IPS-20b (cell line): Measurements from ENCODE around the gene ENOX1.

Experiments
- H3K27ac ChIP-seq: one replicate; pipeline ENCODE4 v1.5.1; 2013; ENCODE audit warnings: low read length
- H3K27me3 ChIP-seq: 2 replicates; pipeline ENCODE4 v1.6.1; 2013; ENCODE audit warnings: mild to moderate bottlenecking, low read length, inconsistent platforms; ENCODE audit not compliant: insufficient read depth
- H3K36me3 ChIP-seq: 2 replicates; pipeline ENCODE4 v1.6.1; 2013; ENCODE audit warnings: low read depth, mild to moderate bottlenecking, inconsistent platforms, low read length, moderate library complexity; ENCODE audit not compliant: insufficient read depth
- H3K4me1 ChIP-seq: 2 replicates; pipeline ENCODE4 v1.6.1; 2013; ENCODE audit warnings: mild to moderate bottlenecking, control low read depth, inconsistent platforms, low read length, moderate library complexity; ENCODE audit not compliant: insufficient read depth
- H3K4me3 ChIP-seq: 2 replicates; pipeline ENCODE4 v1.5.1; 2013; ENCODE audit warnings: mild to moderate bottlenecking, low read length, inconsistent platforms
- H3K9ac ChIP-seq: 2 replicates; pipeline ENCODE4 v1.6.1; 2013; ENCODE audit warnings: low read depth, mild to moderate bottlenecking, inconsistent platforms, low read length, moderate library complexity
- H3K9me3 ChIP-seq: 2 replicates; pipeline ENCODE4 v1.6.1; 2013; ENCODE audit warnings: mild to moderate bottlenecking, low read depth, low read length, inconsistent platforms; ENCODE audit not compliant: insufficient read depth

The ENOX1 gene

GRCh38 chr13:43335764-43336163 is 451.0 kb downstream of the ENOX1 start:
- Histone ChIP-seq H3K9ac (no peak overlapping the region), H3K36me3 (no peaks in the 10 kb centered on the region), H3K9me3 (no peaks in the 10 kb centered on the region), H3K4me1 (peaks cover 6% of the 10 kb centered on the region; the same call in 1 of the 2 replicates), H3K4me3 (no peak overlapping the region), H3K27me3 (no peaks in the 10 kb centered on the region), H3K27ac (no peak overlapping the region)

GRCh38 chr13:43333176-43333575 is 453.6 kb downstream of the ENOX1 start:
- Histone ChIP-seq H3K27me3 (no peaks in the 10 kb centered on the region), H3K4me3 (no peak overlapping the region), H3K27ac (no peak overlapping the region), H3K4me1 (peaks cover 14% of the 10 kb centered on the region; the same call in 1 of the 2 replicates), H3K36me3 (no peaks in the 10 kb centered on the region), H3K9ac (no peak overlapping the region), H3K9me3 (no peaks in the 10 kb centered on the region)

- H3K36me3 ChIP-seq, result no peaks in the 10 kb centered on the region
- no peak overlapping the region for H3K27ac ChIP-seq
Measured at GRCh38 chr13:43331672-43332071, 455.1 kb downstream of the ENOX1 start.

GRCh38 chr13:43329702-43330101 is 457.1 kb downstream of the ENOX1 start:
- no peak overlapping the region for H3K4me3 ChIP-seq
- H3K27me3 ChIP-seq, result no peaks in the 10 kb centered on the region
- no peaks in the 10 kb centered on the region for H3K9me3 ChIP-seq
- no peak overlapping the region for H3K27ac ChIP-seq
- H3K36me3 ChIP-seq, result no peaks in the 10 kb centered on the region
- peaks cover 14% of the 10 kb centered on the region; the same call in 1 of the 2 replicates for H3K4me1 ChIP-seq
- H3K9ac ChIP-seq, result no peak overlapping the region

More at GRCh38 chr13:43331672-43332071, 455.1 kb downstream of the ENOX1 start:
- peaks cover 14% of the 10 kb centered on the region; the same call in 1 of the 2 replicates for H3K4me1 ChIP-seq
- no peak overlapping the region for H3K9ac ChIP-seq
- H3K27me3 ChIP-seq, result no peaks in the 10 kb centered on the region
- H3K9me3 ChIP-seq, result no peaks in the 10 kb centered on the region
- no peak overlapping the region for H3K4me3 ChIP-seq

- H3K9me3 ChIP-seq, result no peaks in the 10 kb centered on the region
- no peaks in the 10 kb centered on the region for H3K27me3 ChIP-seq
- no peak overlapping the region for H3K9ac ChIP-seq
- no peaks in the 10 kb centered on the region for H3K36me3 ChIP-seq
- peaks cover 14% of the 10 kb centered on the region; the same call in 1 of the 2 replicates for H3K4me1 ChIP-seq
- H3K27ac ChIP-seq, result no peak overlapping the region
- H3K4me3 ChIP-seq, result no peak overlapping the region
Measured at GRCh38 chr13:43328907-43329306, 457.9 kb downstream of the ENOX1 start.

GRCh38 chr13:43326100-43326499 is 460.7 kb downstream of the ENOX1 start:
- H3K27ac ChIP-seq, result no peak overlapping the region

GRCh38 chr13:43325636-43326035 is 461.1 kb downstream of the ENOX1 start:
- Histone ChIP-seq H3K4me3 (no peak overlapping the region), H3K27ac (no peak overlapping the region), H3K4me1 (peaks cover 9% of the 10 kb centered on the region; the same call in 1 of the 2 replicates), H3K9me3 (no peaks in the 10 kb centered on the region), H3K36me3 (no peaks in the 10 kb centered on the region), H3K27me3 (no peaks in the 10 kb centered on the region), H3K9ac (no peak overlapping the region)

More at GRCh38 chr13:43326100-43326499, 460.7 kb downstream of the ENOX1 start:
- Histone ChIP-seq H3K9ac (no peak overlapping the region), H3K4me1 (peaks cover 12% of the 10 kb centered on the region; the same call in 1 of the 2 replicates), H3K36me3 (no peaks in the 10 kb centered on the region), H3K9me3 (no peaks in the 10 kb centered on the region), H3K27me3 (no peaks in the 10 kb centered on the region), H3K4me3 (no peak overlapping the region)

- H3K9ac ChIP-seq, result no peak overlapping the region
- H3K36me3 ChIP-seq, result no peaks in the 10 kb centered on the region
Measured at GRCh38 chr13:43324129-43324528, 462.6 kb downstream of the ENOX1 start.

GRCh38 chr13:43319617-43320444 is 466.9 kb downstream of the ENOX1 start:
- H3K4me1 ChIP-seq, result peaks cover 37% of the 10 kb centered on the region
- H3K9ac ChIP-seq, result peak overlapping the region; percentile 7; the same call in 1 of the 2 replicates
- no peak overlapping the region for H3K27ac ChIP-seq
- no peaks in the 10 kb centered on the region for H3K27me3 ChIP-seq
- H3K9me3 ChIP-seq, result no peaks in the 10 kb centered on the region
- no peak overlapping the region for H3K4me3 ChIP-seq
- H3K36me3 ChIP-seq, result no peaks in the 10 kb centered on the region

More at GRCh38 chr13:43324129-43324528, 462.6 kb downstream of the ENOX1 start:
- no peaks in the 10 kb centered on the region for H3K27me3 ChIP-seq
- H3K9me3 ChIP-seq, result no peaks in the 10 kb centered on the region
- no peak overlapping the region for H3K27ac ChIP-seq
- peaks cover 14% of the 10 kb centered on the region; the same call in 1 of the 2 replicates for H3K4me1 ChIP-seq
- no peak overlapping the region for H3K4me3 ChIP-seq

GRCh38 chr13:43316946-43317353 is 469.8 kb downstream of the ENOX1 start:
- Histone ChIP-seq H3K4me1 (peaks cover 37% of the 10 kb centered on the region), H3K27me3 (no peaks in the 10 kb centered on the region), H3K27ac (peak overlapping the region; percentile 53), H3K4me3 (no peak overlapping the region; the same call in 1 of the 2 replicates), H3K9ac (peak overlapping the region; percentile 42; the same call in 1 of the 2 replicates), H3K9me3 (no peaks in the 10 kb centered on the region), H3K36me3 (no peaks in the 10 kb centered on the region)

- H3K27ac ChIP-seq, result no peak overlapping the region
Measured at GRCh38 chr13:43316281-43316680, 470.5 kb downstream of the ENOX1 start.

GRCh38 chr13:43315522-43315921 is 471.2 kb downstream of the ENOX1 start:
- H3K27me3 ChIP-seq, result no peaks in the 10 kb centered on the region
- no peak overlapping the region for H3K9ac ChIP-seq
- peaks cover 37% of the 10 kb centered on the region for H3K4me1 ChIP-seq
- no peak overlapping the region for H3K27ac ChIP-seq
- no peaks in the 10 kb centered on the region for H3K36me3 ChIP-seq
- no peaks in the 10 kb centered on the region for H3K9me3 ChIP-seq
- H3K4me3 ChIP-seq, result no peak overlapping the region

More at GRCh38 chr13:43316281-43316680, 470.5 kb downstream of the ENOX1 start:
- no peak overlapping the region for H3K9ac ChIP-seq
- no peaks in the 10 kb centered on the region for H3K27me3 ChIP-seq
- peaks cover 37% of the 10 kb centered on the region for H3K4me1 ChIP-seq
- no peaks in the 10 kb centered on the region for H3K36me3 ChIP-seq
- H3K9me3 ChIP-seq, result no peaks in the 10 kb centered on the region
- no peak overlapping the region; the same call in 1 of the 2 replicates for H3K4me3 ChIP-seq
